OCI-LY3 (cell line): Measurements from ENCODE around the gene TCEA2.

Experiments used
- EZH2phosphoT487 ChIP-seq: fragments of 200-600 bp; shearing (Covaris generic); IDR thresholded peaks from 2 replicates; pipeline ENCODE4 v1.6.1; 2018; ENCODE audit warnings: antibody characterized with exemption, mixed run types, low read depth
- TF ChIP-seq, protein P1 (sequence below): fragments of 200-600, 300-600 bp; sonication (generic); IDR thresholded peaks from 2 replicates; pipeline ENCODE4 v1.5.1; 2014; ENCODE audit warnings: antibody characterized with exemption, low read length, low read depth

DNA sequence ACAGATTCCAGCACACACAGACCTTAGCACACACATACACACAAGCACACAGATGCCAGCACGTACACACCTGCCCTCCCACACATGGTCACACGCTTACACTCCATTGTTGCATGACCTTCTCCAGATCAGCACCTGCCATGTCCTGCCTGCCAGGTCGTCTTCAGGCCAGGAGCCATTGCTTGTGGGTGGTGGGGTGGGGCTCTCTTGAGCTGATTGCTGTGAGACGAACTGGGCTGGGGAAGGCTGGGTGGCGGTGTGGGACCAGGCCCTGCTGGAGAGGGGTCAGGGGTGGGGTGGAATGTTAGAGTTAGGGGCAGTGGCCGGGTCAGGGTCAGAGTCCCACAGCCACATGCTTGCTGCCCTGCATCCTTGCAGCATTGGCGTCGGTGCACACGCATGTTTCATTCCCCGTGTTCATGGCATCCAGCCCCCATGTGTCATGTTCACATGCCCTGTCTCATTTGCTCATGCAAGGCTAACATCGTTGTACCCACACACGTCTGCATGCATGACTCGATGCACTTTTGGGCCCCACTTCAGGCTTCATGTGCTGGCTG, 50.9 kb downstream of the TCEA2 start:
- TF ChIP-seq, protein P1, sequence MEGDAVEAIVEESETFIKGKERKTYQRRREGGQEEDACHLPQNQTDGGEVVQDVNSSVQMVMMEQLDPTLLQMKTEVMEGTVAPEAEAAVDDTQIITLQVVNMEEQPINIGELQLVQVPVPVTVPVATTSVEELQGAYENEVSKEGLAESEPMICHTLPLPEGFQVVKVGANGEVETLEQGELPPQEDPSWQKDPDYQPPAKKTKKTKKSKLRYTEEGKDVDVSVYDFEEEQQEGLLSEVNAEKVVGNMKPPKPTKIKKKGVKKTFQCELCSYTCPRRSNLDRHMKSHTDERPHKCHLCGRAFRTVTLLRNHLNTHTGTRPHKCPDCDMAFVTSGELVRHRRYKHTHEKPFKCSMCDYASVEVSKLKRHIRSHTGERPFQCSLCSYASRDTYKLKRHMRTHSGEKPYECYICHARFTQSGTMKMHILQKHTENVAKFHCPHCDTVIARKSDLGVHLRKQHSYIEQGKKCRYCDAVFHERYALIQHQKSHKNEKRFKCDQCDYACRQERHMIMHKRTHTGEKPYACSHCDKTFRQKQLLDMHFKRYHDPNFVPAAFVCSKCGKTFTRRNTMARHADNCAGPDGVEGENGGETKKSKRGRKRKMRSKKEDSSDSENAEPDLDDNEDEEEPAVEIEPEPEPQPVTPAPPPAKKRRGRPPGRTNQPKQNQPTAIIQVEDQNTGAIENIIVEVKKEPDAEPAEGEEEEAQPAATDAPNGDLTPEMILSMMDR = no peak
- TF ChIP-seq EZH2phosphoT487 = no peak
